Liver (tissue), 3 donors: ENCODE results near the gene SRSF5.
"Not testable (repeated sequence)": the region's sequence is repeated elsewhere in the genome, so short reads cannot be mapped to it uniquely, and the experiment has no call there.

Experiments used
- FOXA1 ChIP-seq: IDR thresholded peaks from 2 replicates; pipeline ENCODE4 v1.6.1; 2016; ENCODE audit warnings: antibody characterized with exemption
- GABPA ChIP-seq, 2 donors: IDR thresholded peaks in 1 of 2; conservative IDR thresholded peaks in 1 of 2; 2 replicates each; pipeline ENCODE4 v1.6.1; 2016; ENCODE audit warnings: antibody characterized with exemption in 2 of 2, mild to moderate bottlenecking in 1 of 2, moderate library complexity in 1 of 2
- JUND ChIP-seq, 2 donors: IDR thresholded peaks; 2 replicates each; pipeline ENCODE4 v1.6.1; 2016; ENCODE audit warnings: antibody characterized with exemption in 2 of 2
- RAD21 ChIP-seq, 2 donors: IDR thresholded peaks; 2 replicates each; pipeline ENCODE4 v1.6.1; 2016; ENCODE audit warnings: antibody characterized with exemption in 2 of 2, mild to moderate bottlenecking in 2 of 2
- TAF1 ChIP-seq: conservative IDR thresholded peaks from 2 replicates; pipeline ENCODE4 v1.6.1; 2016; ENCODE audit warnings: antibody characterized with exemption, mild to moderate bottlenecking
- TF ChIP-seq, protein P1 (sequence below): fragments of 150-350 bp; IDR thresholded peaks from 2 replicates; pipeline ENCODE4 v1.5.1; 2017; ENCODE audit warnings: improper control_type of control experiment, low read depth, low read length; ENCODE audit not compliant: missing input control
- donor health status: healthy.
- donor health status: healthy.

- TF ChIP-seq, protein P1, sequence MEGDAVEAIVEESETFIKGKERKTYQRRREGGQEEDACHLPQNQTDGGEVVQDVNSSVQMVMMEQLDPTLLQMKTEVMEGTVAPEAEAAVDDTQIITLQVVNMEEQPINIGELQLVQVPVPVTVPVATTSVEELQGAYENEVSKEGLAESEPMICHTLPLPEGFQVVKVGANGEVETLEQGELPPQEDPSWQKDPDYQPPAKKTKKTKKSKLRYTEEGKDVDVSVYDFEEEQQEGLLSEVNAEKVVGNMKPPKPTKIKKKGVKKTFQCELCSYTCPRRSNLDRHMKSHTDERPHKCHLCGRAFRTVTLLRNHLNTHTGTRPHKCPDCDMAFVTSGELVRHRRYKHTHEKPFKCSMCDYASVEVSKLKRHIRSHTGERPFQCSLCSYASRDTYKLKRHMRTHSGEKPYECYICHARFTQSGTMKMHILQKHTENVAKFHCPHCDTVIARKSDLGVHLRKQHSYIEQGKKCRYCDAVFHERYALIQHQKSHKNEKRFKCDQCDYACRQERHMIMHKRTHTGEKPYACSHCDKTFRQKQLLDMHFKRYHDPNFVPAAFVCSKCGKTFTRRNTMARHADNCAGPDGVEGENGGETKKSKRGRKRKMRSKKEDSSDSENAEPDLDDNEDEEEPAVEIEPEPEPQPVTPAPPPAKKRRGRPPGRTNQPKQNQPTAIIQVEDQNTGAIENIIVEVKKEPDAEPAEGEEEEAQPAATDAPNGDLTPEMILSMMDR: not testable (repeated sequence)
- TF ChIP-seq RAD21 (IDR thresholded peaks at IDR 0.05); GABPA (IDR thresholded peaks at IDR 0.05 in 1 of 2, conservative IDR thresholded peaks at IDR 0.05 in 1 of 2); JUND (IDR thresholded peaks at IDR 0.05); FOXA1; TAF1: not testable (repeated sequence)
Observed at GRCh38 chr14:69813346-69813745, 46.4 kb downstream of the SRSF5 start.
